GM06990 (cell line): ENCODE results near the gene PDE3B.

Source experiments
- DNase-seq: peaks from one replicate; pipeline ENCODE4 v3.0.0-alpha.2; 2011; ENCODE audit not compliant: insufficient read length; ENCODE audit errors: extremely low read depth
- H3K27me3 ChIP-seq: replicated peaks from 2 replicates; pipeline ENCODE4 v1.6.0; 2011; ENCODE audit warnings: low read length; ENCODE audit not compliant: control insufficient read depth, insufficient read depth
- H3K36me3 ChIP-seq: 2 replicates; pipeline ENCODE4 v1.5.1; 2011; ENCODE audit warnings: low read length; ENCODE audit not compliant: control insufficient read depth, insufficient read depth
- H3K4me3 ChIP-seq: replicated peaks from 2 replicates; pipeline ENCODE4 v1.5.1; 2011; ENCODE audit warnings: low read depth, mild to moderate bottlenecking, control low read depth, low read length
- TF ChIP-seq, protein P1 (sequence below): IDR thresholded peaks from 2 replicates; pipeline ENCODE4 v1.5.1; 2011; ENCODE audit warnings: low read length, control low read depth, mild to moderate bottlenecking, inconsistent platforms; ENCODE audit not compliant: insufficient read depth, poor library complexity, severe bottlenecking

Gene PDE3B

DNA sequence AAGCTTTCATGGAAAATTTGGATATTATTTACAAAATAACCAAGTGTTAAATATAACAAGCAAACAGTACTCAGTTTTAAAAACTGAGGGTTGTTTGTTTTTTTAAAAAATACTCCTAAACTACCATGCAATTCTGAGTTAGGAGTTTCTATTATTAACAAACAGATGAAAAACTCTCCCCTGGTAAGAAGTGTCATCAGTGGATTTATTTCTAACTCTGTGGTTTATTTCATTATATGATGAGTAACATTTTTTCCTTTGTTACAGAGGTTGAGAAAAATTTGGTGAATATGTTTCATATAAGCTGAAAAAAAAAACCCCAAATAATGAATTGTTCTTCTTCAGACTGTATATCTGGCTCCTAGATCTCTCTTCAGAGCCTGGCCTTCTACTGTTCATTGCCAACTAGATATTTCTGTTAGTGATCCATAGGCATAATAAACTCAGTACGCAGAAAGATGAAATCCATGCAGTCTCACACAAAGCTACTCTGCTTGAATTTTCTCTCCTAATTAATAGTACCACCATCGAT, 29.4 kb upstream of the PDE3B start:
- DNase-seq = no peak
- no peak overlapping the region for H3K4me3 ChIP-seq
- H3K36me3 ChIP-seq = no peaks in the 10 kb centered on the region
- no peaks in the 10 kb centered on the region for H3K27me3 ChIP-seq
- TF ChIP-seq, protein P1, sequence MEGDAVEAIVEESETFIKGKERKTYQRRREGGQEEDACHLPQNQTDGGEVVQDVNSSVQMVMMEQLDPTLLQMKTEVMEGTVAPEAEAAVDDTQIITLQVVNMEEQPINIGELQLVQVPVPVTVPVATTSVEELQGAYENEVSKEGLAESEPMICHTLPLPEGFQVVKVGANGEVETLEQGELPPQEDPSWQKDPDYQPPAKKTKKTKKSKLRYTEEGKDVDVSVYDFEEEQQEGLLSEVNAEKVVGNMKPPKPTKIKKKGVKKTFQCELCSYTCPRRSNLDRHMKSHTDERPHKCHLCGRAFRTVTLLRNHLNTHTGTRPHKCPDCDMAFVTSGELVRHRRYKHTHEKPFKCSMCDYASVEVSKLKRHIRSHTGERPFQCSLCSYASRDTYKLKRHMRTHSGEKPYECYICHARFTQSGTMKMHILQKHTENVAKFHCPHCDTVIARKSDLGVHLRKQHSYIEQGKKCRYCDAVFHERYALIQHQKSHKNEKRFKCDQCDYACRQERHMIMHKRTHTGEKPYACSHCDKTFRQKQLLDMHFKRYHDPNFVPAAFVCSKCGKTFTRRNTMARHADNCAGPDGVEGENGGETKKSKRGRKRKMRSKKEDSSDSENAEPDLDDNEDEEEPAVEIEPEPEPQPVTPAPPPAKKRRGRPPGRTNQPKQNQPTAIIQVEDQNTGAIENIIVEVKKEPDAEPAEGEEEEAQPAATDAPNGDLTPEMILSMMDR = no peak

DNA sequence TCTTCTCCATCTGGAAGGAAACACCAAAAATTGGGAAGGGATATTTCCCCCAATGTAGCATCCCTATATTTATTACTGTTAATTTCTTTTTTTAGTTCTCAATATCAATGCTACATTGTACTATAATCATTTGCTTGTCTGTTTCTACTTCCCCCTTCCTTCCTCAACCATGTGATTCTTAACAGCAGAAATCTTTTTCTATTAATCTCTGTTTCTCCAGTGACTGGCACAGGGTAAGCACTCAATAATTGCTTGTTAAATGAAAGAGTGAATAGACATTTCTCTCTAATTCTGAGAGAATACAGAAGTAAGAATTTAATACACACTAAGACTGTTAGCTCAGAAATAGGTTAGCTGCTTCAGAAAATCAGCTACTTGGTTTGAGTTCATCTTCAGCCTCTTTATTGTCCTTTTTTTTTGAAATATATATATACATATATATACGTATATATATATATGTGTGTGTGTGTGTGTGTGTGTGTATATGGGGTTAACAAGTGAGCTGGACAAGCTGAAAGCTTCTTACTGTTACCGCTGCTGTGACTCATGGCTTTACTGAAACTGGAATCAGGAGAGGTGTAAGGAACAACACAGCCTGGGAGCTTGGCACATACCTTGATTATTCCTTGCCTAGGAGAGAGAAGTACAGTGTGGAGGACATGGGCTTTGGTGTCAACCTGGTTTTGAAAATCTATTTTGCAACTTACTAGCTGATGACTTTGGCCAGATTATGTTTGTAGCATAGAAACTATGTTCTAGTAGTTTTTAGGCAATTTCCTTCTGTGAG, 26.2 kb upstream of the PDE3B start:
- Histone ChIP-seq H3K36me3 (no peaks in the 10 kb centered on the region), H3K27me3 (no peaks in the 10 kb centered on the region), H3K4me3 (no peak overlapping the region)
- no peak for DNase-seq
- TF ChIP-seq, protein P1 = no peak

DNA sequence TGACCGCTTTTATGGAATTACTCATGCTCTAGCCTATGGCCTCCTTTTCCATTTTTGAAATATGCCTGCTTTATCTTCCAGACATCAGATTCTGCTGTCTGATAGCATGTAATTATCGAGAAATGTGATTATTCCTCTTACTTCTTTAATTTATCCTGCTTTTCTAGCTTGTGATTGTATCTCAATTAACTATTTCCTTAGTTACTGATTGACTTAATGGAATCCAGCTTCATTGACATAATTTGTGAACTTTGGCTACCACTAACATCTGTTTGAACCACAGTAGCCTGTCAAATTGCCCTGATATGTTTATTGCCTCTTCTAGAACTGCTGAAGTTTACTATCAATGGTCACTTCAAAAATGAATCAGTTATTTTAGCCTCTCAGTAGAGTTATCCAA, 25.5 kb upstream of the PDE3B start:
- no peak for DNase-seq
- TF ChIP-seq, protein P1 = no peak
- H3K36me3 ChIP-seq = no peaks in the 10 kb centered on the region
- H3K4me3 ChIP-seq = no peak overlapping the region
- H3K27me3 ChIP-seq = no peaks in the 10 kb centered on the region

DNA sequence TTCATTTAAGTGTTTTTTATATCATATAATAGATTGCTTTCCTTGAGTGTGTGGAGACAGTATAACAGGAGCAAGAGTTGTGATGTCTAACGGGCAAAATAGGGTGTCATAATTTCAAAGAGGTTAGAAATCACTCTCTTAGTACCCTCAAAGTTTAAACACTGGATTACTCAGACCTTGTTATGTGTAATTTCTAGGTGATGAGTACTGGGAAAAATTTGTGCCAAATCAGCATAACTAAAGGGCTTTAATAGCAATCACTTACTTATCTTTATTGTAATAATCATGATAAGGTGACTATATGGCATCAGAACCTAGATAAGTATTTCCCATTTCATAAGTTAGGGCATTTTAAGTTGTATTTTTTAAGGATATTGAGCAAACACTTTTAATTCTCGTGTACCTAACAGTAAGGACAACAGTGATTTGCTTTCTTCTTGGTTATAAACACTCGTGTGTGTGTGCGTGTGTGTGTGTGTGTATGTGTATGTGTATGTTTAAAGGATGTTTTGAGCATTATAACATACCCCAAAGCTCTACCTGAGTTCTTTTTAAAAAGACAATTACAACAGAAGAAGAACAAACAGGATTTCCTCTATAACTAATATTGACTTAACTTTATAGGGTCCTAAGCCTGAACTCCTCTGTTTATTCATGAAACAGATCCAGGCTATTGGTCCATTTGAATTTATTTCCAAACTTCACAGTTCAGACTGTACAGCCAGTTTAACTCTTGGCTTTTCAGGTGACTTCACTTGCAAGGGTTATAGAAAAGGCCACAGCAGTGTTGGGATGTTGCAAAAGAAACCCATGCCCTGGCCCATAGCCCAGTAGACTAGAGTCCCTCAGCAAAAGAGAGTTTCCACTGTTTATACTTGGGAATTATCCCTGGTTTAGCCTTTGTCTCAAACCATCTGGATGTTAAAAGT, 23.7 kb upstream of the PDE3B start:
- no peak for DNase-seq
- Histone ChIP-seq H3K27me3 (no peaks in the 10 kb centered on the region), H3K36me3 (no peaks in the 10 kb centered on the region), H3K4me3 (no peak overlapping the region)
- TF ChIP-seq, protein P1 = no peak

DNA sequence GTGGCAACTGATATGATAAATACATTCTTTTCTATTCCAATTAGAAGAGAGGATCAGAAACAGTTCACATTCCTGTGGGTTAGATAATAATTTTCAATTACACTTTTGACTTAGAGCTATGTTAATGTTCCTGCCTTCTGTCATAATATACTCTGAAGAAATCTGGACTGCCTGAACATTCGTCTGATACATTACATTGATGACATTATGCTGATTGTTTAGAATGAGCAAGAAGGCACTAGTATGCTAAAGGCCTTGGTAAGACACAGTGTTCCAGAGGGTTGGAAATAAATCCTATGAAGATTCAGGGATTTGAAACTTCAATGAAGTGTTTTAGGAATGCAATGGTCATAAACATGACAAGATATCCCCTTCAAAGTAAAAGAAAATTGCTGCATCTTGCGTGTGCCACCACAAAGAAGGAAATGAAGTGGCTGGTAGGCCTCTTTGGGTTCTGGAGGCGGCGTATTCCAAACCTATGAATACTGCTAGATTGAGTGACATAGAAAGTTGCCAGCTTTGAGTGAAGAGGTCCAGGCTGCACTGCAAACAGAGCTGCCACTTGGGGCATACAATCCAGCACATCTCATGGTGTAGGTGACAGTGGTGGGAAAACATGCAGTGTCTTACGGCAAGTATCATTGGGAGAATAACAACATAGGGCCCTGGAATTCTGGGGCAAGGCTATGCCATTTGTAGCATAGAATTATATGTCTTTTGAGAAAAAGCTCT, 21.2 kb upstream of the PDE3B start:
- no peaks in the 10 kb centered on the region for H3K27me3 ChIP-seq
- no peak for DNase-seq
- TF ChIP-seq, protein P1 = no peak
- no peaks in the 10 kb centered on the region for H3K36me3 ChIP-seq
- H3K4me3 ChIP-seq = no peak overlapping the region
